DND-41 (cell line): Measurements from ENCODE around the gene HGF.

Experiments
- ATAC-seq: fragments of 200-7000 bp; cut with Tn5 transposase; 3 replicates; pipeline ENCODE4 v1.9.1; 2021; ENCODE audit warnings: low read depth; ENCODE audit not compliant: insufficient read depth
- DNase-seq: peaks from one replicate; pipeline ENCODE4 v3.0.0-alpha.2; 2020
- H2AFZ ChIP-seq: 2 replicates; pipeline ENCODE4 v1.6.0; 2012; ENCODE audit warnings: low read depth, low read length
- H3K27ac ChIP-seq: 2 replicates; pipeline ENCODE4 v1.5.1; 2012; ENCODE audit warnings: low read length, inconsistent platforms
- H3K27me3 ChIP-seq: fragments of 200-600 bp; sonication (generic); 2 replicates; pipeline ENCODE4 v1.6.0; 2012; ENCODE audit warnings: low read length, mild to moderate bottlenecking, inconsistent platforms; ENCODE audit not compliant: insufficient read depth, poor library complexity
- H3K36me3 ChIP-seq: 2 replicates; pipeline ENCODE4 v1.5.1; 2012; ENCODE audit warnings: low read length, inconsistent platforms; ENCODE audit not compliant: insufficient read depth
- H3K4me1 ChIP-seq: 2 replicates; pipeline ENCODE4 v1.5.1; 2012; ENCODE audit warnings: mild to moderate bottlenecking, low read length; ENCODE audit not compliant: insufficient read depth
- H3K4me2 ChIP-seq: 2 replicates; pipeline ENCODE4 v1.6.0; 2012; ENCODE audit warnings: mild to moderate bottlenecking, moderate library complexity, low read length, inconsistent platforms; ENCODE audit not compliant: insufficient read depth
- H3K4me3 ChIP-seq, 2 experiments: fragments of 200-600 bp in 1 of 2; shearing (Covaris generic) in 1 of 2; 2 replicates each; pipeline ENCODE4 v1.5.1; 2012 to 2016; ENCODE audit warnings: inconsistent platforms in 2 of 2, low read length in 2 of 2, mild to moderate bottlenecking in 2 of 2, low read depth in 1 of 2, moderate library complexity in 1 of 2
- H3K79me2 ChIP-seq: 2 replicates; pipeline ENCODE4 v1.6.0; 2012; ENCODE audit warnings: low read length, inconsistent platforms; ENCODE audit not compliant: insufficient read depth
- H3K9ac ChIP-seq: 2 replicates; pipeline ENCODE4 v1.6.0; 2012; ENCODE audit warnings: low read depth, mild to moderate bottlenecking, inconsistent platforms, low read length, moderate library complexity
- H3K9me3 ChIP-seq: 2 replicates; pipeline ENCODE4 v1.5.1; 2012; ENCODE audit warnings: low read length, moderate library complexity, mild to moderate bottlenecking, inconsistent platforms; ENCODE audit not compliant: insufficient read depth, severe bottlenecking
- H4K20me1 ChIP-seq: 2 replicates; pipeline ENCODE4 v1.6.0; 2012; ENCODE audit warnings: low read length; ENCODE audit not compliant: insufficient read depth
- CTCF ChIP-seq: IDR thresholded peaks from 2 replicates; pipeline ENCODE4 v1.5.1; 2012; ENCODE audit warnings: borderline replicate concordance, low read length, moderate library complexity, mild to moderate bottlenecking; ENCODE audit not compliant: poor library complexity, severe bottlenecking; ENCODE audit errors: extremely low read depth
- EZH2 ChIP-seq: IDR thresholded peaks from 3 replicates; pipeline ENCODE4 v1.6.1; 2012; ENCODE audit warnings: borderline replicate concordance, low read depth, mild to moderate bottlenecking, moderate library complexity, low read length, inconsistent platforms; ENCODE audit not compliant: severe bottlenecking

Gene HGF

GRCh38 chr7:81802251-81802650 lies 32.4 kb upstream of the HGF start:
- Histone ChIP-seq H3K27ac (no peak overlapping the region), H3K36me3 (no peaks in the 10 kb centered on the region), H3K27me3 (no peaks in the 10 kb centered on the region), H3K9me3 (no peaks in the 10 kb centered on the region), H2AFZ (no peak overlapping the region), H3K4me3 (no peak overlapping the region), H4K20me1 (no peaks in the 10 kb centered on the region), H3K4me2 (no peak overlapping the region), H3K9ac (no peak overlapping the region), H3K79me2 (no peaks in the 10 kb centered on the region), H3K4me1 (no peaks in the 10 kb centered on the region)
- DNase-seq (no peak), ATAC-seq (no peak)
- TF ChIP-seq EZH2: no peak
- no peak for TF ChIP-seq CTCF

DNA sequence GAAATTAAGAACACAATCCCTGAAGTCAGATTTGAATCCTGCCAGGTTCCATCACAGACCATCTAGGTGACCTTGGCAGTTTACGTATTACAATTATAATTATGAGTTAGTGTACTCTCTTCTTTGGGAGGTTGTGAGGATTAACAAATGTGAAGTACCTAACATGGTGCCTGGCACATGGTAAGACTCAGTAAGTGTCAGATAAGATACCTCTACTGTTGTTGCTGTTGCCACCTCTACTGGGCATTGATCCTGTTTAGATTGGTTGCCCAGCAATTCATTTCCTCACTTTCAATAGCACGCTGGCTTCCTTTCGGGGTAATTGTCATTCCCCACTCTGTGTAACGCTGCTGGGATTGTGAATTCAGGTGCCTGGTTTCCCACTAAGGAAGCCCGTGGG lies 31.7 kb upstream of the HGF start:
- Histone ChIP-seq H3K9ac (no peak overlapping the region), H3K79me2 (no peaks in the 10 kb centered on the region), H3K4me3 (no peak overlapping the region), H2AFZ (no peak overlapping the region), H4K20me1 (no peaks in the 10 kb centered on the region), H3K4me2 (no peak overlapping the region), H3K4me1 (no peaks in the 10 kb centered on the region), H3K27ac (no peak overlapping the region), H3K27me3 (no peaks in the 10 kb centered on the region), H3K9me3 (no peaks in the 10 kb centered on the region), H3K36me3 (no peaks in the 10 kb centered on the region)
- TF ChIP-seq EZH2 (no peak), CTCF (no peak)
- DNase-seq (no peak), ATAC-seq (no peak)

GRCh38 chr7:81791568-81792518 lies 22.0 kb upstream of the HGF start:
- TF ChIP-seq EZH2 (no peak), CTCF (no peak)
- Histone ChIP-seq H3K79me2 (no peaks in the 10 kb centered on the region), H3K4me2 (no peak overlapping the region), H3K27ac (no peak overlapping the region), H3K4me1 (no peaks in the 10 kb centered on the region), H3K4me3 (no peak overlapping the region), H2AFZ (no peak overlapping the region), H3K9ac (no peak overlapping the region), H4K20me1 (no peaks in the 10 kb centered on the region), H3K9me3 (no peaks in the 10 kb centered on the region), H3K27me3 (no peaks in the 10 kb centered on the region), H3K36me3 (no peaks in the 10 kb centered on the region)
- DNase-seq (no peak), ATAC-seq (no peak)
